NOMO-1 treated with dmso at 0.1 percent for 144 hours (cell line): ENCODE data around the gene PPP3CA.
A peak's percentile ranks its signal among the peaks of the same experiment; 100 is the strongest.

Experiments used
- DNase-seq: peaks from one replicate; lab custom pipeline; 2025; ENCODE audit not compliant: unreplicated experiment; lab: John Stamatoyannopoulos, UW

PPP3CA gene

GRCh38 chr4:101289306-101289705 lies 58.0 kb downstream of the PPP3CA start:
- DNase-seq = no peak

- DNase-seq = no peak
Observed at GRCh38 chr4:101288365-101289145, 58.8 kb downstream of the PPP3CA start.

- DNase-seq = no peak
Observed at GRCh38 chr4:101287324-101287723, 60.0 kb downstream of the PPP3CA start.

GRCh38 chr4:101286663-101287062 lies 60.7 kb downstream of the PPP3CA start:
- DNase-seq = no peak

GRCh38 chr4:101285985-101286384 lies 61.3 kb downstream of the PPP3CA start:
- no peak for DNase-seq

GRCh38 chr4:101284546-101284945 lies 62.8 kb downstream of the PPP3CA start:
- DNase-seq = no peak

- no peak for DNase-seq
Observed at GRCh38 chr4:101283434-101283833, 63.9 kb downstream of the PPP3CA start.

- DNase-seq = no peak
Observed at GRCh38 chr4:101282076-101282844, 65.1 kb downstream of the PPP3CA start.

GRCh38 chr4:101280866-101281600 lies 66.3 kb downstream of the PPP3CA start:
- DNase-seq = no peak

- DNase-seq = peak; percentile 40
Observed at GRCh38 chr4:101279377-101279871, 67.9 kb downstream of the PPP3CA start.

- DNase-seq = no peak
Observed at GRCh38 chr4:101277671-101278070, 69.7 kb downstream of the PPP3CA start.

GRCh38 chr4:101276661-101277060 lies 70.7 kb downstream of the PPP3CA start:
- no peak for DNase-seq

- DNase-seq = peak; percentile 30
Observed at GRCh38 chr4:101274888-101275752, 72.2 kb downstream of the PPP3CA start.

GRCh38 chr4:101271516-101271915 lies 75.8 kb downstream of the PPP3CA start:
- DNase-seq = no peak

- no peak for DNase-seq
Observed at GRCh38 chr4:101269682-101270081, 77.6 kb downstream of the PPP3CA start.

GRCh38 chr4:101265816-101266172 lies 81.5 kb downstream of the PPP3CA start:
- DNase-seq = no peak

- DNase-seq = no peak
Observed at GRCh38 chr4:101264993-101265815, 82.1 kb downstream of the PPP3CA start.

GRCh38 chr4:101264512-101264911 lies 82.8 kb downstream of the PPP3CA start:
- no peak for DNase-seq

GRCh38 chr4:101262683-101263082 lies 84.6 kb downstream of the PPP3CA start:
- no peak for DNase-seq

GRCh38 chr4:101259876-101260275 lies 87.5 kb downstream of the PPP3CA start:
- DNase-seq = no peak
